C4-2B (cell line): ENCODE results near the gene PISD.

Experiments
- CTCF ChIP-seq: fragments of 450-650 bp; conservative IDR thresholded peaks from 2 replicates; pipeline ENCODE4 v1.5.1; 2017; ENCODE audit warnings: mild to moderate bottlenecking
- ZFX ChIP-seq: fragments of 450-650 bp; IDR thresholded peaks from 2 replicates; pipeline ENCODE4 v1.6.1; 2017

- TF ChIP-seq CTCF (no peak), ZFX (no peak)
Observed at GRCh38 chr22:31683181-31684105, 21.4 kb upstream of the PISD start.
